Fibroblast of the conjunctiva (primary cell): ENCODE measurements around the gene H6PD.
A peak's percentile ranks its signal among the peaks of the same experiment; 100 is the strongest.

ENCODE experiments used
- DNase-seq: peaks from one replicate; pipeline ENCODE4 v3.0.0-alpha.2; 2010; ENCODE audit warnings: low read depth

Gene H6PD

GRCh38 chr1:9279172-9279840 lies 44.7 kb downstream of the H6PD start:
- DNase-seq: no peak

GRCh38 chr1:9280015-9280860 lies 45.7 kb downstream of the H6PD start:
- DNase-seq: peak; percentile 92

- DNase-seq: no peak
Observed at GRCh38 chr1:9281071-9281827, 46.7 kb downstream of the H6PD start.

- DNase-seq: no peak
Observed at GRCh38 chr1:9281908-9282695, 47.5 kb downstream of the H6PD start.

- DNase-seq: no peak
Observed at GRCh38 chr1:9282696-9282955, 48.1 kb downstream of the H6PD start.

- no peak for DNase-seq
Observed at GRCh38 chr1:9284061-9284460, 49.5 kb downstream of the H6PD start.

- DNase-seq: no peak
Observed at GRCh38 chr1:9286556-9286955, 52.0 kb downstream of the H6PD start.

GRCh38 chr1:9289090-9289534 lies 54.5 kb downstream of the H6PD start:
- DNase-seq: no peak

- peak; percentile 93 for DNase-seq
Observed at GRCh38 chr1:9289711-9290485, 55.3 kb downstream of the H6PD start.

- DNase-seq: no peak
Observed at GRCh38 chr1:9291914-9292360, 57.4 kb downstream of the H6PD start.

- DNase-seq: no peak
Observed at GRCh38 chr1:9292361-9293240, 58.0 kb downstream of the H6PD start, which contains the start of gene SPSB1. SPSB1 (plus strand) TSS chr1:9292894; CDS start chr1:9355892, 62,998 bp downstream.

- no peak for DNase-seq
Observed at GRCh38 chr1:9293241-9293532, 58.6 kb downstream of the H6PD start.

GRCh38 chr1:9293533-9294404 lies 59.2 kb downstream of the H6PD start:
- DNase-seq: no peak

GRCh38 chr1:9294405-9294773 lies 59.8 kb downstream of the H6PD start:
- no peak for DNase-seq

- DNase-seq: no peak
Observed at GRCh38 chr1:9294910-9295636, 60.5 kb downstream of the H6PD start.

GRCh38 chr1:9295884-9296283 lies 61.3 kb downstream of the H6PD start:
- no peak for DNase-seq

- no peak for DNase-seq
Observed at GRCh38 chr1:9296850-9297249, 62.3 kb downstream of the H6PD start.

GRCh38 chr1:9297831-9298230 lies 63.3 kb downstream of the H6PD start:
- DNase-seq: no peak

- DNase-seq: no peak
Observed at GRCh38 chr1:9298282-9298681, 63.7 kb downstream of the H6PD start.
